Nephron progenitor cell (in vitro differentiated cells): ENCODE data around the gene LINGO1.
A peak's percentile ranks its signal among the peaks of the same experiment; 100 is the strongest.

Source experiments
- DNase-seq: peaks from one replicate; pipeline ENCODE4 v3.0.0; 2021
- H3K27ac Mint-ChIP-seq: 2 replicates; pipeline ENCODE4 v1.8.0; 2021; ENCODE audit warnings: mild to moderate bottlenecking, moderate library complexity, mixed read lengths
- H3K27me3 Mint-ChIP-seq: 2 replicates; pipeline ENCODE4 v1.8.0; 2021; ENCODE audit warnings: mild to moderate bottlenecking, low read depth, mixed read lengths; ENCODE audit not compliant: poor library complexity
- H3K36me3 Mint-ChIP-seq: 2 replicates; pipeline ENCODE4 v1.8.0; 2021; ENCODE audit warnings: low read depth, mixed read lengths
- H3K4me1 Mint-ChIP-seq: 2 replicates; pipeline ENCODE4 v1.8.0; 2021; ENCODE audit warnings: mixed read lengths
- H3K4me3 Mint-ChIP-seq: 2 replicates; pipeline ENCODE4 v1.8.0; 2021; ENCODE audit warnings: mild to moderate bottlenecking, moderate library complexity, mixed read lengths
- H3K9me3 Mint-ChIP-seq: 2 replicates; pipeline ENCODE4 v1.8.0; 2021; ENCODE audit warnings: mild to moderate bottlenecking, moderate library complexity, mixed read lengths
- CTCF ChIP-seq: fragments of 200-600 bp; sonication (generic); IDR thresholded peaks from 2 replicates; pipeline ENCODE4 v1.5.0; 2021; ENCODE audit warnings: antibody characterized with exemption

The LINGO1 gene

GRCh38 chr15:77589839-77590238 lies 42.9 kb downstream of the LINGO1 start:
- H3K36me3 Mint-ChIP-seq = no peaks in the 10 kb centered on the region
- no peak for DNase-seq
- H3K4me3 Mint-ChIP-seq = no peak overlapping the region
- H3K27me3 Mint-ChIP-seq = peaks cover 20% of the 10 kb centered on the region
- H3K9me3 Mint-ChIP-seq = no peaks in the 10 kb centered on the region
- peaks cover 47% of the 10 kb centered on the region for H3K4me1 Mint-ChIP-seq
- no peak for TF ChIP-seq CTCF
- H3K27ac Mint-ChIP-seq = no peak overlapping the region

GRCh38 chr15:77588126-77588525 lies 44.6 kb downstream of the LINGO1 start:
- H3K27me3 Mint-ChIP-seq = peaks cover 20% of the 10 kb centered on the region
- no peak for TF ChIP-seq CTCF
- H3K4me3 Mint-ChIP-seq = no peak overlapping the region
- no peak for DNase-seq
- no peak overlapping the region for H3K27ac Mint-ChIP-seq
- H3K4me1 Mint-ChIP-seq = peaks cover 57% of the 10 kb centered on the region
- H3K9me3 Mint-ChIP-seq = no peaks in the 10 kb centered on the region
- H3K36me3 Mint-ChIP-seq = no peaks in the 10 kb centered on the region

GRCh38 chr15:77584691-77585090 lies 48.0 kb downstream of the LINGO1 start:
- H3K4me3 Mint-ChIP-seq = no peak overlapping the region
- peaks cover 62% of the 10 kb centered on the region for H3K4me1 Mint-ChIP-seq
- no peaks in the 10 kb centered on the region for H3K36me3 Mint-ChIP-seq
- no peak for TF ChIP-seq CTCF
- H3K27me3 Mint-ChIP-seq = peaks cover 11% of the 10 kb centered on the region
- H3K27ac Mint-ChIP-seq = no peak overlapping the region
- H3K9me3 Mint-ChIP-seq = no peaks in the 10 kb centered on the region
- no peak for DNase-seq

- no peaks in the 10 kb centered on the region for H3K36me3 Mint-ChIP-seq
- no peak overlapping the region for H3K4me3 Mint-ChIP-seq
- H3K27ac Mint-ChIP-seq = no peak overlapping the region
- H3K9me3 Mint-ChIP-seq = no peaks in the 10 kb centered on the region
- no peak for DNase-seq
- peak; percentile 29 for TF ChIP-seq CTCF
- H3K4me1 Mint-ChIP-seq = peaks cover 58% of the 10 kb centered on the region
- peaks cover 11% of the 10 kb centered on the region for H3K27me3 Mint-ChIP-seq
These were observed 48.5 kb downstream of the LINGO1 start for GRCh38 chr15:77584201-77584600.

GRCh38 chr15:77582763-77583162 lies 49.9 kb downstream of the LINGO1 start:
- peaks cover 62% of the 10 kb centered on the region for H3K4me1 Mint-ChIP-seq

More at GRCh38 chr15:77582763-77583162, 49.9 kb downstream of the LINGO1 start:
- H3K4me3 Mint-ChIP-seq = no peak overlapping the region
- H3K27me3 Mint-ChIP-seq = peaks cover 3% of the 10 kb centered on the region
- DNase-seq = peak; percentile 42
- no peak for TF ChIP-seq CTCF
- peak overlapping the region; percentile 69 for H3K27ac Mint-ChIP-seq
- H3K9me3 Mint-ChIP-seq = no peaks in the 10 kb centered on the region
- no peaks in the 10 kb centered on the region for H3K36me3 Mint-ChIP-seq
